Mammary epithelial cell (primary cell): ENCODE results near the gene NID1.

Experiments
- EZH2 ChIP-seq: IDR thresholded peaks from 2 replicates; pipeline ENCODE4 v1.6.1; 2012; ENCODE audit warnings: low read length, inconsistent platforms, borderline replicate concordance
- TF ChIP-seq, protein P1 (sequence below), 2 donors: IDR thresholded peaks in 1 of 2; conservative IDR thresholded peaks in 1 of 2; 2 replicates each; pipeline ENCODE4 v1.5.1; 2011 to 2012; ENCODE audit warnings: inconsistent platforms in 2 of 2, low read length in 2 of 2, mild to moderate bottlenecking in 2 of 2, control low read depth in 1 of 2, low read depth in 1 of 2; ENCODE audit not compliant: insufficient read depth in 1 of 2; ENCODE audit errors: extremely low read depth in 1 of 2

DNA sequence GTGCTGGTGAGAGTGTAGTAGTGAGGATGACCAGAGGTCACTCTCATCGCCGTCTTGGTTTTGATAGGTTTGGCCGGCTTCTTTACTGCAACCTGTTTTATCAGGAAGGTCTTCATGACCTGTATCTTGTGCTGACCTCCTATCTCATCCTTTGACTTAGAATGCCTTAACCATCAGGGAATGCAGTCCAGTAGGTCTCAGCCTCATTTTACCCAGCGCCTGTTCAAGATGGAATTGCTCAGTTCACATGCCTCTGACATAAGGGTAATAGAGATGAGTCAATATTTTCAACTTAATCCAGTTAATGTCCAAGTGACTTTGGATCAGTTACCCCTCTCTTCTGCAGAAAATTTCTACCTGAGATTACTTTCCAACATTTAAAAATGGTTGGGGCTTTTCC, 4.6 kb downstream of the NID1 start:
- TF ChIP-seq, protein P1, sequence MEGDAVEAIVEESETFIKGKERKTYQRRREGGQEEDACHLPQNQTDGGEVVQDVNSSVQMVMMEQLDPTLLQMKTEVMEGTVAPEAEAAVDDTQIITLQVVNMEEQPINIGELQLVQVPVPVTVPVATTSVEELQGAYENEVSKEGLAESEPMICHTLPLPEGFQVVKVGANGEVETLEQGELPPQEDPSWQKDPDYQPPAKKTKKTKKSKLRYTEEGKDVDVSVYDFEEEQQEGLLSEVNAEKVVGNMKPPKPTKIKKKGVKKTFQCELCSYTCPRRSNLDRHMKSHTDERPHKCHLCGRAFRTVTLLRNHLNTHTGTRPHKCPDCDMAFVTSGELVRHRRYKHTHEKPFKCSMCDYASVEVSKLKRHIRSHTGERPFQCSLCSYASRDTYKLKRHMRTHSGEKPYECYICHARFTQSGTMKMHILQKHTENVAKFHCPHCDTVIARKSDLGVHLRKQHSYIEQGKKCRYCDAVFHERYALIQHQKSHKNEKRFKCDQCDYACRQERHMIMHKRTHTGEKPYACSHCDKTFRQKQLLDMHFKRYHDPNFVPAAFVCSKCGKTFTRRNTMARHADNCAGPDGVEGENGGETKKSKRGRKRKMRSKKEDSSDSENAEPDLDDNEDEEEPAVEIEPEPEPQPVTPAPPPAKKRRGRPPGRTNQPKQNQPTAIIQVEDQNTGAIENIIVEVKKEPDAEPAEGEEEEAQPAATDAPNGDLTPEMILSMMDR (conservative IDR thresholded peaks at IDR 0.05 in 1 of 2, IDR thresholded peaks at IDR 0.05 in 1 of 2; ENCODE audit: extremely low read depth in 1 of 2, insufficient read depth in 1 of 2, low read depth in 1 of 2, low read length in 2 of 2), result no peak
- no peak for TF ChIP-seq EZH2
